GM18870 (cell line): ENCODE data around the gene INHBA.

Experiments
- ATAC-seq: cut with Tn5 transposase; IDR thresholded peaks from one replicate; pipeline ENCODE4 v1.9.1; 2021; ENCODE audit warnings: moderate library complexity; ENCODE audit not compliant: unreplicated experiment

The INHBA gene

DNA sequence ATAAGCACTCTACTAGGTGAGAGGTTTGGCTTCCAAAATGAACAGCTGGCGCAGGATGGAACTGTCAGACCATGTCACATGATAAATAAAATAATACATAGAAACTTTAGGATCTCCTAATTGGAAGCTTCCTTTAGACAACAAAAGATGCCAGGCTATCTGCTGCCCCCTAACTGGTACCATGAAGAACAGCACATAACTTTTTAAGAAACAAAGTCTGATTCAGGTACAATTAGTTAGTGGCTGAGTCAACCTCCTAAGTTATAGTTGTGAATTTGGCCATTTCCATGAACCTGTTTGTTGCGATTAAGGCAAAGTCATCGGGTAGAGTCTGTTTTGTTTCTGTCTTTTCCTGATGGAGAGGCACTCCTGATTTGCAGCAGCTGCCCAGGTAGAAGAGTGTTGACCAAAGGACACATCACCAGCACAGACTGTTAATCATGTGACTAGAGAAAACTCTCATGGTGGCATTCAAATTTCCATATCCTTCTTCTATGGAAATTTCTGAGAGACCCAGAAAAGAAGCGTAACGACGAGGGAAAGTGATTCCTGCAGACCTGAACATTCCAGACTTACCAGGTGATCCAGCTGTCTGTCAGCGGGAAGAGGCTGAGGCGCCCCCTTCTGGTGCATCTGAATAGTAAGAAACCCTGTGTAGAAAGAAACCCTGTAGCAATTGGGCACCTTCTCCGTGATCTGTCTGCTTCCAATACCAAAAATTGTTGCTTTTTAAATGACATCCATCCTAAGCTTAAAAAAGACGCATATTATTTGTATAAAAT lies 8.6 kb upstream of the INHBA start:
- no peak for ATAC-seq

GRCh38 chr7:41710838-41711237 lies 7.9 kb upstream of the INHBA start:
- no peak for ATAC-seq

DNA sequence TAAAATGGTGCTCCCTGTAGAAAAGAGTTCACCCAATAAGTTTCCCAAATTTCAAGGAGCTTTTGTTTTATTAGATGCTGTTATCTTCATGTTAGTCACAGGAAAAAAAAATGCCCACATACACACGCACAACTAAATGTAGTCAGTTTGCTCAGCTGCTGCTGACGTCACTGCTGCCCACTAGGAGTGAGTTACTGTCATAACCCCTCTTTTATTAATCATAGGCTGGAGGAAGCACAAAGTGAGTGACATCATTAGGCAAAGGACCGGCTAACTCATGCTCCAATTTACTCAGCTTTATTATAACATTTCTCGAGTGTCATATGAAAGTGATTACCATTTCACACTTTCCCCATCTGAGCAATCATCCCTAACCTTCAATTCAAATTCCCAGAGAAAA lies 6.7 kb upstream of the INHBA start:
- no peak for ATAC-seq

DNA sequence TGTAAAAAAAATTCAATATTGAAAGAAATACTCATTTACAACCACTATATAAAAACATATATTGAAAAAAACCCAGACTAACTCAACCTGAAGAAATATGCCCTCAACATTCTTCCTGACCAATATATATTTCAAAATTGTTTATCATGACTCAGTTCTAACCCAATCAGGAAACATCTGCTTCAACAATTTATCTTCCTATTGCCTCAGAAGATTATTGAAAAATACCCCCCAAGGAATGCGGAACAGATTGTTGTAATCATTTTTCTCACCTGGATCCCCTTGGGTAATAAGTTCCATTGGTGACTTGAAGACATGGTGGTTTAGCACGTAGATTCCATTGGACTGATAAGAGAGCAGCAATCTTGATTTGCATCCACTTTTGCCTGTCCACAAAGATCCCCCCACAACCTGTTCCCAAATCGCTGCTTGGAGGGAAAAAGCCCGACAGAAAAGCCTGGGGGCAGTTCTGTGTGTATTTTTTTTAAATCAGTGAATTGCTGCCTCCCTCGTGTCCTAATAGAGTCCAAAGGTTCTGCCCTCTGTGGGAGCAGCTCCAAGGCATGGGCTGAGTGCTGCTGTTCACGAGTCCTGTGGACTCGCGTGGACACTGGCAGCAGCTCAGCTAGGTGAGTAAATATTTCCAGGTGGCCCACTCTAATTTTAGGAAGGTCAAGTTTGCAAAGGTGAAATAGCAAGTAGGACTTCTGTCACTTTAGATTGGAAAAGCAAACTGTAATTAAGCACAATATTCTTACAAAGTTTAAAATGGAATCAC lies 5.9 kb upstream of the INHBA start:
- ATAC-seq = no peak

DNA sequence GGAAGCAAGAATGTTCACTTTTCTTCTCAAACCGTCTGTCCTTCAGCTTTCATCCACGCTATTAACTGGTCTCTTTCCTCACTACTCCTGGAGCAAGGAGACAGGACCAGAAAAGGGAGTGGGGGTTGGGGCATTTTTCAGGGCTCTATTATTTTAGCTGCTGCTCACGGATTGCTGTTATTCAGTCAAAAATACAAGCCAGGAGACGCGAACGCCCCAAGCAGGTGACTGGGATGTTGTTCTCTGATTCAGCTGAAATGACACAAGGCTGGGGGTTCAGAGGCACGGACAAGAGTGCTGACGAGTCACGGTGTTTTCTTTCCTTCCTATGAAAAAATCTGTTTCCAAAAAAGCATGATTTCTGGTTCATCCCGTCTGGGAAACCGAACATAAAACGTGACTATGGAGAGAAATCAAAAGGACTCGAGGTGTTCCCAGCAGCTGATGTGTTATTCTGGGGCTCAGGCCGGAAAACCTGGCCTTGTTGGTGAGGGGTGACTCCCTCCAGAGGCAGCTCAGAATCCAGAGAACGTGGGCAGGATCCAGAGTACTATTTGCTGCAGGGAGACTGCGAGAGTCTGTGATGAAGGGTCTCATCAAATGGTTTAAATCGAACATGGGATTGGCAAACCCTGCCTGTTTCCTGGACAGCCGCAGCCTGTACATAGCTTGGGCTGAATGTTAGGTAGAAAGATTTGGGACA lies 3.5 kb upstream of the INHBA start:
- no peak for ATAC-seq

GRCh38 chr7:41705109-41705901 lies 2.4 kb upstream of the INHBA start:
- peak; percentile 90 for ATAC-seq

GRCh38 chr7:41701068-41701941 lies 1.6 kb downstream of the INHBA start:
- ATAC-seq = no peak

- ATAC-seq = no peak
Observed at GRCh38 chr7:41700044-41700471, 2.8 kb downstream of the INHBA start.

GRCh38 chr7:41699516-41699915 lies 3.4 kb downstream of the INHBA start:
- ATAC-seq = no peak

DNA sequence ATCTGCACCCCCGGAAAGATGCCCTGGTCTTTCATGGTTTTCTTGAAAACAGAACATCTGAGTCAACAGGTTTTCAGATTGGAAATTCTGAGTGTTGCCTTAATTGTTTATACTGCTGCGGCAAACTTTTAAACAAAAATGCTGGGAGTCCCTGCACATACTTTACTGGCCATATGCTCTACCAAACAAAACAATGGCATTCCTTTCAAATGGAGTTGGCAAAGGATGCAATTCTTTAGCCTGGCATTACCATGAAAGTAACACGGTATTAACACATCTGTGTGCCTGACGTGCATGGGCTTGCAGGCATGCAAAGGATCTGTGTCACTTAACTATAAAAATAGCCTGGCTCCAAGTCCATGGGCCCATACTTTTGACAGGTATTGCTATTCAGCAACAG lies 4.2 kb downstream of the INHBA start:
- ATAC-seq = no peak

GRCh38 chr7:41698114-41698513 lies 4.8 kb downstream of the INHBA start:
- ATAC-seq = no peak

- ATAC-seq = no peak
Observed at GRCh38 chr7:41696323-41696916, 6.5 kb downstream of the INHBA start.

DNA sequence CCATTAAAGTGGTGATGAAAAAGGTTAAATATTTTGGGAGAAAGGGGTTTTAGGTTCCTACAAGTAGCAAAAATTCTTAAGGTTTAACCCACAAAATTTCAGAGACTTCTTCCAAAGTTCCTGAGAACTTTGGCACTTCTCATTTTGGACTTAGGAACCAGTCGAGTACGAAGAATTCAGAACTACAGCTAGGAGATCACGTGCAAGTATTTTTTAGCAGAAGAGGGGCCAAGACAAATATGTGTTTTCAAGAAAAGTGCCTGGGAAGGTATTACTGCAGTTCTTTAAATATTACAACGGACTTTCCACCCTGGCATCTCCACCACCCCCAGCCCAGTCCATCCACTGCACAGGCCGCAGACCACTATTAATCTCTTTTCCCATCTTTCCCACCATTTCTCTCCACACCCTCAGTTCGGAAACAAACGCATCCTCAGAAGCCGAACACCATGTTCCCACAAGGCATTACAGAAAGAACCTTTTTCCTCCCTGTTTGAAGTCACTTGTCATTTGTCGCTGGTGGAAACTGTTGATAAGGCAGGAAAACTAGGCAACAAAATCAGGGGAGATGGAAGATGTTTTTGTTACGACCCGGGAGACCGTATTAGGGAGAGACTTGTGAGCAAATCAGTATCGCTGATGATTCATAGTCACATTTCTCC lies 7.1 kb downstream of the INHBA start:
- no peak for ATAC-seq

DNA sequence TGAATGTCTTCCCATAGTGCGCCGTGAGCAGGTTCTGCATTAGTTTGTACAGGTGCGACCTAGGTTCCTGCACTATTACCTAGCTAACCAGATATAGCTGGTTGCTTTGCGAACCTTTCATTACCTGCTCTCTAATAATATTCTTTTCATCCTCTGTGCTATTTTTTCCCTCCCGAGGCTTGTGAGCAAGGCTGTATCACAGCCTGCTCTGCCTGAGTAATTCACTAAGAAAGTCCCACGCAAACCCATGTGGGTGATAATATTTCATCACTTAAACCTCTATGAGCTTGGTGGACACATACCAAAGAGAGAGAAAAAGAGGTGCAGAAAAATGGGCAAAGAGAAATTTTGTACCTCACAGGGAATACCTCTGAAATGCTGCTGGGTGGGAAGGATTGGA lies 8.4 kb downstream of the INHBA start:
- ATAC-seq = no peak

- ATAC-seq = no peak
Observed at GRCh38 chr7:41693150-41693997, 9.5 kb downstream of the INHBA start.

DNA sequence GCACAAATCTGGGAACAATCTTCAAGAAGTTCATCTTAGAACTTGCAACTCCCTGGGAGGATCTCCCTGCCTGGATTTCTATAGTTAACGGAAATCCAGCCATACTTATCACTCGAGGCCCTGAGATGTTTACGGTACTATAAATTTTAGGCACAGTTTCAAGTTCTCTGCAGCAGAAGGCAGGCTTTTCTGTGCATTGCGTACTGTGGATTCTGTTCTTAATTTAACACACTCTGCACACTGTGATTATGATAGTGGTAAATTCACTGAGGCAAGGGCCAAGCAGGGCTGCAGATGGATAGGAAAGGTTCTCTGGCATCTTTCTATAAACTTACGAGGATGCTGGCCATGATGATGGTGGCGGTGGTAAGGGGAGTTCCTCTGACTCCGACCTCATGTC lies 10.6 kb downstream of the INHBA start:
- no peak for ATAC-seq

DNA sequence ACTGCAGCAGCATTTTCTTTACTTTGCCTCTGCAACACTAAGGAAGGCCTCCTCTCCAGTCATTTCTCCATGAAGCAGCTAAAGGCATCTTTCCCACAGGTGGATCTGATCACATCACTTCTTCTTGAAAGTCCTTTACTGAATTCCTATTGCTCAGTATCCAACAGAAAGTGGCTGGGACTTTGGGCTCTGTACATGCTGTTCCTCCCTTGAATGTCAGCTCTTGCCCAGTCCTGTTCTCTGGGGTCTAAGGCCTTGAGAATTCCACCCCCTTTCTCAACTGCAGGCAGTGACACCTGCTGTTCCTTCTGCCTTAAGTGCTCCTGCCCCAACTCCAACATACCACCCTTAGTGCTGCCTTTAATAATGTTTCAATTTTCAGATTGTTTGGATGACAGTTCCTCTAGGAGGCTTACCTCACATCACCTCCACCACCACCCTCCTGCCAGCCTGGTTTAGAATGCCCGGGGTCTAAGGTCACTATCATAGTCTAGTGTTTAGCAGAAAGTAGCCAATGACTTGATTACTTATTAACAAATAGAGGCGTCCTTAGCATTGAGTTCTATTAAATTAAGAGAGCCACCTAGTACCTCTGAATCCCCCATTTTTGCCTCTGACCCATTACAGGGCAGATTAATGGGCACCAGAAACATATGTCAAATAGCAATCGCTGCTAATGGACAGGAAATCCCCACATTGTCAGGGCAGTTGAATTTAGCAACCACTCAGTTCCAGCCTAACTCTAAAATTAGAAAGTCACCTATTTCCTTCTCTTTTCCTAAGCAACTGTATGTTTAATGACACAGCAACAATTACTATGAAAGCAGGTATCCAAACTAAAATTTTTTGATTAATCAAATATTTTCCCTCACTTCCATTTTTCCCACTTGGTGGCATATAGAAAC lies 11.4 kb downstream of the INHBA start:
- no peak for ATAC-seq
